ENCODE data around the gene SMARCE1.

The SMARCE1 gene

GRCh38 chr17:40577611-40578065 is 70.0 kb downstream of the SMARCE1 start:
- DNase-seq: no peak

GRCh38 chr17:40576113-40576740 is 71.4 kb downstream of the SMARCE1 start:
- DNase-seq: no peak
